NK-92 (cell line): ENCODE results near the gene TP73.
"Not testable (repeated sequence)": the region's sequence is repeated elsewhere in the genome, so short reads cannot be mapped to it uniquely, and the experiment has no call there.

Experiments used
- DNase-seq: peaks from one replicate; lab custom pipeline; 2025; ENCODE audit not compliant: unreplicated experiment; lab: John Stamatoyannopoulos, UW

Gene TP73

GRCh38 chr1:3705341-3705950 lies 53.1 kb downstream of the TP73 start:
- no peak for DNase-seq

GRCh38 chr1:3706651-3707297 lies 54.5 kb downstream of the TP73 start:
- DNase-seq, result no peak

GRCh38 chr1:3707298-3707938 lies 55.1 kb downstream of the TP73 start:
- DNase-seq, result no peak

- DNase-seq, result no peak
Observed at GRCh38 chr1:3707939-3708328, 55.6 kb downstream of the TP73 start.

- no peak for DNase-seq
Observed at GRCh38 chr1:3708791-3709190, 56.5 kb downstream of the TP73 start.

GRCh38 chr1:3710251-3710650 lies 57.9 kb downstream of the TP73 start:
- no peak for DNase-seq

GRCh38 chr1:3711381-3711779 lies 59.1 kb downstream of the TP73 start:
- DNase-seq, result no peak

GRCh38 chr1:3711780-3712451 lies 59.6 kb downstream of the TP73 start:
- DNase-seq, result no peak

- DNase-seq, result no peak
Observed at GRCh38 chr1:3712573-3713535, 60.5 kb downstream of the TP73 start.

- no peak for DNase-seq
Observed at GRCh38 chr1:3713840-3714239, 61.5 kb downstream of the TP73 start.

GRCh38 chr1:3714284-3714741 lies 62.0 kb downstream of the TP73 start:
- no peak for DNase-seq

- DNase-seq, result no peak
Observed at GRCh38 chr1:3714814-3715213, 62.5 kb downstream of the TP73 start.

- DNase-seq, result no peak
Observed at GRCh38 chr1:3716351-3716750, 64.0 kb downstream of the TP73 start.

- no peak for DNase-seq
Observed at GRCh38 chr1:3717041-3717714, 64.9 kb downstream of the TP73 start.

GRCh38 chr1:3717715-3718601 lies 65.6 kb downstream of the TP73 start:
- no peak for DNase-seq

GRCh38 chr1:3718764-3719163 lies 66.4 kb downstream of the TP73 start:
- no peak for DNase-seq

GRCh38 chr1:3721955-3722465 lies 69.7 kb downstream of the TP73 start:
- no peak for DNase-seq

- DNase-seq, result no peak
Observed at GRCh38 chr1:3722846-3723245, 70.5 kb downstream of the TP73 start.

- not testable (repeated sequence) for DNase-seq
Observed at GRCh38 chr1:3724416-3725030, 72.2 kb downstream of the TP73 start.
